NCI-H748 (cell line): ENCODE measurements around the gene HRG.
A peak's percentile ranks its signal among the peaks of the same experiment; 100 is the strongest.

ENCODE experiments used
- DNase-seq: peaks from one replicate; lab custom pipeline; 2025; ENCODE audit not compliant: unreplicated experiment; lab: John Stamatoyannopoulos, UW

The HRG gene

DNA sequence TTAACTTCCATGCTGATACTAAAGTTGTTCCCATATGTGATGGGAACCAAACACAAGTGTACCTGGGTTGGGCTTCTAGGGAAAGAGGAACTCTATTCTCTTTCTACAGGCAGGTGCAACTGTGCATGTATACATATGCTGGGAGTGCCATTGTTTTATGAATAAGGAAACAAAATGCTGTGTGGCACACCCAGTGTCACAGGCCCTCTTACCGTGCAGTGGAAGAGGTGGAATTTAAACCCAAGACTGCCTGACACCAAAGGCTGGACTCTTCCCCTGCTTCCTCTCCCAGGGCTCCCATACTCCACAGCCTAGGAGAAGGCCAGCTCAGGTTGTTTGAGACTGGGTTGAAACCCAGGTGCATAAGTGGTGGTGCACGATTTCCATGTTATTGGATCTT lies 27.6 kb upstream of the HRG start:
- DNase-seq, result peak; percentile 2

DNA sequence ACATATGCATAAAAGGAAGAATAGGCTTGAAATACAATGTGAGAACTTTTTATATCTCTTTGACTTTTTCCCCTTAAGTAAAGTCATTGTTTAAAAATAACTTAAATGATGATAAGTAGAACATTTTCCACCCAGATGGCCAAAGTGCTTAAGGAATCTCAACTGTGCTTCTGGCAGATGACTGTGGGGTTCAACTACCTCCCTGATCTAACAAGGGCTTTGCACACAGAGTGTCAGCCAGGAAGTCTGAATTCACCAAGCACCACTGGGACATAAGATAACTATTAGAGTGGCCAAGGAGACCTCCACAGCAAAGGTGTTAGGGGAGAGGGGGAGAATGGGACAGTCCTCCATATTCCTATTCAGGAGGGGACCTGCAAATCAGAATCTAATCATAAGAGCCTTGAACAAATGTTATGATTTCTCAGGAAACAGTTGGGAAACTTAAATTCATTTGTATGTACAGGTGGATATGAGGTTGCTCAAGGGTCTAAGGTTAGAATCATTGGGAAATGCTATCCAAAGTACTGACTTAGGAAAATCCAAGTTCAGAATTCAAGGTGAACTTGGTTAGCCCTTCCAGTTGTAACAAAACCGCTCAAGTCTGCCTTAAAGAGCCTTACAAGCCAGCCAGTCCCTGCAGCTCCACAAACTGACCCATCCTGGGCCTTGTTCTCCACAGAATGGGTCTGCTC lies 25.9 kb upstream of the HRG start, which contains the start of gene FETUB:
TSS of gene FETUB (plus strand) at position 622 of the 695 bp plus-strand sequence. CDS start at position 684, 62 bp downstream.
- DNase-seq, result no peak

DNA sequence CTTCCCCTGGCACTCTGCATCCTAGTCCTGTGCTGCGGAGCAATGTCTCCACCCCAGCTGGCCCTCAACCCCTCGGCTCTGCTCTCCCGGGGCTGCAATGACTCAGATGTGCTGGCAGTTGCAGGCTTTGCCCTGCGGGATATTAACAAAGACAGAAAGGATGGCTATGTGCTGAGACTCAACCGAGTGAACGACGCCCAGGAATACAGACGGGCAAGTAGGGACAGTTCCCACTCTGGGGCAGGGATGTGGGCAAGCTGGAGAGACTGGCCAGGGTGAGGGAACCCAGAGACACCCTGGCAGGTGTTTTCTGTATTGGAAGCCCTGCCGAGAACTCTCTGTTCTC lies 25.4 kb upstream of the HRG start:
- DNase-seq, result no peak

DNA sequence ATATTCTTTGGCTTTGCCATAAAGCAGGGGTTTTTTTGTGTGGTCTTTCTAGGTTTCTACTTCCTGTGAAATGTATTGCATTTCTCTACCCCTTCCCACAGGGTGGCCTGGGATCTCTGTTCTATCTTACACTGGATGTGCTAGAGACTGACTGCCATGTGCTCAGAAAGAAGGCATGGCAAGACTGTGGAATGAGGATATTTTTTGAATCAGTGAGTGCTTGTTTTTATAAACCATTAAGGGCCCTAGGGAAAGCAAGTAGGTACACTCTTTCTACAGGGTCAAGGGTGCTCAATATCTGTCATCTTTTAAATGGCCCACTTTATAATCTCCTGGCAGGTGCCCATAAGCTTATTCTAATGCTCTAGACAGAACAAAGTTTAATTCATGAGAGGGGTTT lies 24.9 kb upstream of the HRG start:
- DNase-seq, result no peak

DNA sequence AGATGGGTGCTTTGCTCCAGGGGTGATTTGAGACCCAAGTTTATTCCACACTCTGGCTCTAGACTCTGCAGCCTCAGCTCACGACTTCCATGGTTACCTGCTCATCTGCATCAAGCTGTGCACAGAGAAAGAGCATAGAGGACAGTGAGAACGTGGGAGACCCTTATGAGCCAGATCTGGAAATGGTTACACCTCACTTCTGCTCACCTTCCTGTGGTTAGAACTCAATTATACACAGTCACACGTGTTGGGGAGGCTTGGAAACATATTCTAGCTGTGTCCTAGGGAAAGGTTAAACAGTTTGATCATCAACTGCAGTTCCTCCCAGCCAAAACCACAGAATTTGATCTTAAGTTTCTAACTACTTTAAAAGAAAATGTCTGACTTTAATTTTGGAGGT lies 23.8 kb upstream of the HRG start:
- no peak for DNase-seq

DNA sequence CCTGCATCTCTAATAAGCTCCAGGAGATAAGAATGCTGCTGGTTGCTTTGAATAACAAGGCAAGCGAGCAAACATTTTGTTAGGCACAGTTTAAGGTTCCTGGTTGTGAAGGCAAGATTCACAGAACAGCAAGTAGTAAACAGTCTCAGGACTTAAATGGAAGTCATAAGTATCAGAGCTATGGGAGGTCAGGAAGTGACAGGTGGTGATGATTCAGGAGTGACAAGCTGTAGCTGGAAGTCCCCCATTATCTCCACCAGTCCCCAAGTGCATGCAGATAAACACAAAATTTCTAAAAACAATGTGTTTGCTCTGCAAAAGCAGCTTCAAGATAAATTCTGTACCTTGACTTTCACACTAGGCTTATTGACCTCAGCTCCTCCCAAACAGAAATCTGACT lies 22.3 kb upstream of the HRG start:
- DNase-seq, result no peak

DNA sequence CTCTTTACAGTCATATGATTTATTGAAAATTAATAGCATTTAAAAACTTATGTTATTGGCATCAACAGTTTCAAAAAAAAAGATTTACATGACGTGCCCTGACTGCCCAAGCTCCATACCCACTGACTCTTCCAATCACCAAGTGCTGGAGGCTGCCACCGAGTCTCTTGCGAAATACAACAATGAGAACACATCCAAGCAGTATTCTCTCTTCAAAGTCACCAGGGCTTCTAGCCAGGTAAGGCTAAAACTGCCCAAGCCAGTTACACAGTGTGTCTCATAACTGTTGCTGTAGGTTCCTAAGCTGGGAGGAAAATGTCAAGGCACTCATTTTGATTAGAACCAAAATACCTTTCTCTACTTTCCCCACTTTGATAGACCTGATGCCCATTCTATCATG lies 21.1 kb upstream of the HRG start:
- no peak for DNase-seq

DNA sequence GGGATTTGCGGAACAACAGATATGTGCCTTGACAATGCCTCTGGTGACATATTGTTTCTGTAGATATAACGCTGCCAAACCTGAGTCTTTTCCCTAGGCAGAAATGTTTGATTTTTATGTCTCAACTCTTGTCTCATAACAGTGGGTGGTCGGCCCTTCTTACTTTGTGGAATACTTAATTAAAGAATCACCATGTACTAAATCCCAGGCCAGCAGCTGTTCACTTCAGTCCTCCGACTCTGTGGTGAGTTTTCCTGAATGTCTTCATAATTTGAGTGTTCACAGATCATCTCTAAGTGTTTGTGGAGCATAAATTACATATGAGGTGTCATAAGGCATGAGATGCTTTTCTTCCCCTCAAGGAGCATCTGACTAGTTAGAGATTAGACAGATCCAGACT lies 19.7 kb upstream of the HRG start:
- DNase-seq, result no peak

DNA sequence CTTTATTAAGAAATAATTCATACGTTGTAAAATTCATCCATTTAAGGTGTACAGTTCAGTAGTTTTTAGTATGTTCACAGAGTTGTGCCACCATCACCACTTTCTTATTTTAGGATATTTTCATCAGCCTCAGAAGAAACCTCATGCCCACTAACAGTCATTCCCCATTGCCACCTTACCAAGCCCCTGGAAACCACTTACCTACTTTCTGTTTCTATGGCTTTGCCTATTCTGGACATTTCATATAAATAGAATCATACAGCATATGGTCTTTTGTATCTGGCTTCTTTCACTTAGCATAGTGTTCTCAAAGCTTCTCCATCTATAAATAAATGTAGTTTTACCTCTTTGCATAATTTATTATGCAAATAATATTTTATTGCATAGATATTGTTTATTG lies 19.0 kb upstream of the HRG start:
- DNase-seq, result no peak

DNA sequence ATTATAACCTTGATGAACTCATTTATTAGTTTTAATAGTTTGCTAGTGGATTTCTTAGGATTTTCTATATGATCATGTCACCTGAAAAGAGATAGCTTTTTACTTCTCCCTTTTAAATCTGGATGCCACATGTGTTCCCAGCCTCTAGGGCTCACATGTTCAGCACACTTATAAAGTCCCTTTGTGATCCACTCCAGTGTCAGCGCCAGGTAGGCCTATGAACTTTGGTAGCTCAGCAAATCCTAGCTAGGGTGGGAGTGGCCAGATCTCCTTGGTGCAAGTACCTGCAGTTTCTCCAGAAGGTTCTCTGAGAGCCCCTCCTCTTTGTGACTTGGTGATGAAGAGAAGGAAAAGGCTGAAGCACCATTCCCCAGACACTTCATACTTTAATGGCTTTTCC lies 17.0 kb upstream of the HRG start:
- no peak for DNase-seq

DNA sequence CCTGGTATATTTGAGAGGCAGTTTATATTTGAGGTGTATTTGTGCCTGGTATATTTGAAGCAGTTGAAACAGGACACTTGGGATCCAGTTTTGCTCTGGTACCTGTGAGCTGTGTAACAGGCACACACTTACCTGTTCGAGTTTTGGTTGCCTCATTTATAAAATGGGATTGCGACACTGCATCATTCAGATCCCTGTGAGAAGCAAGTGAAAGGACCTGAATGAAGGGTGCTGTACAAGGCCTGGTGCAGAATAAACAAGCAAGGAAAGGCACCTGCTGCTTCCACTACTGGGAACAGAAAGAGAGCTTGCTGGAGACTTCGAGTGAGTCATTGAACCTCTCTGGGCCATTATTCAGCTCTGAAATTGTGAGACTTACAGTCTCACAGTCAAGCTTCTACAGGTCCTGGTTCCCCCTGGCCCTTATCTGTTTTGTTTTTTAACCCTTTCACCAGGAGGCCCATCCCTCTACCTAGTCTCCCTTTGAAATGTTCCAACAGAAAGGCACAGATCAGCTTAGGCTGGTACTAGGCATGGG lies 14.1 kb upstream of the HRG start:
- no peak for DNase-seq

DNA sequence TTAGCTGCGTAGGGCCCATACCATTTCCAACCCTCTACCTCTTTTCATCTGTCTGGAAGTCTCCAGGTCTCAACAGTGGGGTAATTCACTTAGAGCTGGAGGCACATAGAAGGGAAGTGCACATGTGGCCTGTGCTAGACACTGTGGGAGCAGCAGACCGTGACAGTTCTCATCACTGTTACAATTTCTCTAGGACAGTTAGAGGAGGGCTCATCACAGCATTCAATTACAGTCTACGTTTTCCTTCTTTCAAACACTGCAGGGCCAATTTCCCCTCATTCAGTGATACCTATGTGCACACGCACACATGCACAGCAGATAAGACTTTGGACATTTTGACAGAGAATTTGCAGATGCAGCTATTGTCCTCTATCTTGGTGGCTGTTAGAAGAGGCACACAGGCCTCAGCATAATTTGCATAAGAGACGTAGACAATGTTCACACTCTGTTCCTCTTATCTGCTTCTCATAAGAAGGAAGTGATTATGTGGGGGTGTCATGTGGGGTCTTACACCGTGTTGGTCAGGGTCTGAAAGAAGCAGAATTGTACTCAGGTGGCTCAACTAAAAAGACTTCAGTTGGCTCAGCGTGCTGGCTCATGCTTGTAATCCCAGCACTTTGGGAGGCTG lies 12.6 kb upstream of the HRG start:
- no peak for DNase-seq

DNA sequence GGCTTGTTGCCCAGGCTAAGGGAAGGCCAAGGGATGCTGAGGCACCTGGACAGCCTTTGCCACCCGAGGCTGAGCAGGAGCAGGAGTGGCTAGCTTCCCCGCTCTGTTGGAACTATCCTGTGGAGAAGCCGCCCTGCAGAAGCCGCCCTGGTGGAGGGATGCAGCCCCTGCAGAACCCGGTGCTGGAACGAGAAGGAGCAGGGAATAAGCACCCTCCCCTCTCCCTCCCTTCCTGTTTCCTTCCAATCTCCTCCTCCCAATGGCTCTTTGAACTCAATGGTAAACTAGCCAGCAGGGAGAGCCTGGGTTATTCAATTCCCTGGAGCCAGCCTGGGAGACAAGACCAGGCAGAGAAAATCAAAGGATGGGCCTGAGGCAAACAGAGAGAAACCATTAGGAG lies 11.8 kb upstream of the HRG start:
- DNase-seq, result peak; percentile 56

DNA sequence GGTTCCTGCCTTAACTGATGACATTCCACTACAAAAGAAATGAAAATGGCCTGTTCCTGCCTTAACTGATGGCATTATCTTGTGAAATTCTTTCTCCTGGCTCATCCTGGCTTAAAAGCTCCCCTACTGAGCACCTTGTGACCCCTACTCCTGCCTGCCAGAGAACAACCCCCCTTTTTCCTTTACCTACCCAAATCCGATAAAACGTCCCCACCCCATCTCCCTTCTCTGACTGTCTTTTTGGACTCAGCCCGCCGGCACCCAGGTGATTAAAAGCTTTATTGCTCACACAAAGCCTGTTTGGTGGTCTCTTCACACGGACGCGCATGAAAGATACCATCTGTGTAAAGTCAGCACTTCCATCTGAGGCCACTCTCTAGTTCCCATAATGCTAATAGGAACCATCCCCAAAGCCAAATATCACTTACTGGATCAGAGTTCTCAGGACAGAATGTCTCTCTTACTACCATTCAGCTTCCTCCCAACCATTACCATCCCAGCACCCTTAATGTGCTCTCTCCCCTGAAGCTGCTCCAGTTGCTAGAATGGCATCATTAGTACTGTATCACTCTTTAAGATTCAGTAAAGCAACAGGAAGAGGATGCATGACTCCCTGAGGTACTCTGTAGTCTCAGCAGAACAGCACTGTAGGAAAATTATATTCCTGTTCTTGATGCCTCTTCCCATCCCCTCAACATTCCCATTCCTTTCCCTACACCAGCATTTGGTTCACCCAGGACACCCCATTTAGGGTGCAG lies 2.3 kb upstream of the HRG start:
- no peak for DNase-seq

DNA sequence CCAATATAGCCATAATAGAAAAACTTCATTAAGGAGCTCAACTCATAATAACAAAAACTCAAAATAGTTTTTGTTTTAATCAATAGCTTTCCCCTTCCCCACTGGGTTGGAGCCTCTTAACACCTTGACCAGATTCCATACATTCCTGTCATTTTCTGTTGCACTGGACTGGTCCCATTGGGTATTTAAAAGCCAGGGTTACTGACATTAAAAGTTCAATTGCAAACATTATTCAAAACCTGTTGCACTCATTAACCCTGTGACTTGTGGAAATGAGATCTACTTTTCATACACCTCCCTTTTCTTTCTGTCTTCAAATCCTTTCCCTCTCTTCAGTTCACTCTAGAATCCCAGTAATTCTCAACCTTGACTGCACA lies 1.7 kb upstream of the HRG start:
- DNase-seq, result no peak

DNA sequence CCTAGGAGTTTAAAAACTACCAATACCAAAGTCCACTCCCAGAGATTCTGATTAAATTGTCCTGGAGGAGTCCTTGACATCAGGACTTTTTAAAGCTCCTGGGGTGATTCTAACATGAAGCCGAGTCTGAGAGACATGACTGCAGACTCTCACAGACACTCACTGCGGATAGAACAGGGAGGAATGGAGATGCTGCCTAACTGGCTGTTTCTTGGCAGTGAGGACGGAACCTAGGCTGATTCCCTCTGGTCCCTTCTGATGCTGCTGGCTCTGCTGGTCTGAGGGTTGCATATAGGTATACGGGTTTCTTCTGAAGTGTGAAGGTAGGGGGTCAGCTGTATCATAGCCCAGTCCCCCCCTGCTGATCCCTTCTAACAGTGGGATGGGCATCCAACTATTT lies 1.3 kb upstream of the HRG start:
- DNase-seq, result no peak

DNA sequence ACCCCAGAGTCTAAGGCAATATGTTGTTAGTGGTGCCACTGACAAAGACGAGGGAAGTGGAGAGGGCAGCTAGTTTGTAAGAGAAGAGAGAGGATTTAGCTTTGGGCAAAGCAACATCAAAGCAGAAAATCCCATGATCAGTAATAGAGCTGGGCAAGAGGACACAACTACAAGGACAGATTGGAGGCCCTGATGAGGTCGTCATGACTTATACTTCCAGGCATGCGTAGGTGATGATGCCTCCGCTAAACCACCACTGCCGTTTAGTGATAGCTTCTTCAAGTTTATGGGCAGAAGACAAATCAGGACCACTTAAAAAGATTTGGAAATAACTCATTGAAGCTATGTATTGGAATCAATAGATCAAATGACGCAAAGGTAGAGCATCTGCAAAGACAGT lies 2.6 kb downstream of the HRG start:
- no peak for DNase-seq

DNA sequence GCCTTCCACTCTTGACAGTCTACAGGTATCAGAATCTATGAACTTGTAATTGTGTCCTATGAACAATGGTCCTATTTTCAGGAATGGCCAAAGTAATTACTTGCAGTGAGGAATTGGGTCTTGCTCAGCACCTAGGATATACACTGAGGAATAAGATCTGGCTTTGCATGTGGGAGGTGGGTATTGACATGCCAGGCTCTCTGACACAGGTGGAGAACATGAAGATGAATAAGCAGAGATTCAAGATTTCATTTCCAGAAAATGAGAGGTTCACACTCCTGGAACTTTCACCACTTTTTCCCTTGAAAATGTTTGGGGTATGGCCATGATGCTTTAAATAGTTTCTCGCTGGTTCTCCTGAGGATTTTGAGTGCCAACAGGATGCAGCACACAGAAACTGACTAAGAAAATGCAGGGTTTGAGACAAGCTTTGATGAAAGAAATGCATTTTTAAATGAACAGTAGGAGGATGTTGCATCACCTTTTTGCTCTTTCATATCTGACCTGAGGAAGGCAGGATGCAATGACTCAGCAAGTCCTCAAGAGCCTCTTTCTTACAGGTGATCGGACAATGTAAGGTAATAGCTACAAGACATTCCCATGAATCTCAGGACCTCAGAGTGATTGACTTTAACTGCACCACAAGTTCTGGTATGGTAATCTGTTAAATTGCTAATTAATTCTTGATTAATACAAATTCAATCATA lies 3.7 kb downstream of the HRG start:
- no peak for DNase-seq

DNA sequence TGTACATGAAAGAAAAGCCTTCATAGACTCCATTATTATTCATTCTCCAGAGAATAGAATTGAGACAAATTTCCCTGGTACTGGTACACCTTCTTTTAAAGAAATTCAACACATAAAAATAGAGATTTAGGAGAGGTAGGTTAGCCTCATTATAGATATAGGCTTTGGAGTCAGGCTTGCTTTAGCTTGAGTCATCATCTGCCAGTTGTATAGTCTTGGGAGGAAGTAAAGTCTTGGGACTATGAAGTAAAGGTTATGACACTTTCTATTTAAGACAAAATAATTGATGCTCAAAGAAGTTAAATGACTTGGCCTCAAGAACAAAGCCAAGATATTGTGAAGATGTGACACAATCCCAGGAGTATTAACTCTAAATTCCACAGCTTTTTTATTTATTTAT lies 4.3 kb downstream of the HRG start:
- DNase-seq, result no peak

DNA sequence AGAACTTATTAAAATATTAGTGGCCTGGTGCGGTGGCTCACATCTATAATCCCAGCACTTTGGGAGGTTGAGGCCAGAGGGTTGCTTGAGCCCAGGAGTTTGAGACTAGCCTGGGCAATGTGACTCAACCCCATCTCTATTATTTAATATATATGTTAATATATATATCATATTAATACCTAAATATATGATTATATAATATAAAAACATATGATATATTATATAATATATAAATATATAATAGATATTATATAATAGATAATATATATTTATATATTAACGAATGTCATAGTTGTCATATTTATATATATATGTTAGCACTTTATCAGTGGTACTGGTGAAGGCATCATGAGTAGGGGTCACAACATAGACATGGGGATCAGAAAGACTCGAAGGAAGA lies 5.2 kb downstream of the HRG start:
- DNase-seq, result no peak

DNA sequence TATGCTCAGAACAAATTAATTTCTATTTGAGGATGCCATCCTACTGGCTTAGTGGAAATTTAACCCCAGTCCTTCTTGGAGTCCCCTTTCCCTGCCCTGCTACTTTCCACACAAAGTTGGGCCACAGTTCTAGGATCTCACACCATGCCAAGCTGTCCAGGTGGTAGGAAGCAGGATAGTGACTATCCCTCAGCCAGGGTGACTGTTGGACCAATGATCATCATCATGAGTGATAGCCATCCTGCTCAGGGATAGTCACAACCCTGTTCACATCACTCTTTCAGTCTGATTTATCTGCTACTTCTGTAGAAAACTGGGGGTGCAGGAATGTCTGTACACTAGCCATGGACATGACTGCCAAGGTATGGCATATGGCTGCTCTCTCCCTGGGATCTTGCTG lies 12.8 kb downstream of the HRG start:
- no peak for DNase-seq

DNA sequence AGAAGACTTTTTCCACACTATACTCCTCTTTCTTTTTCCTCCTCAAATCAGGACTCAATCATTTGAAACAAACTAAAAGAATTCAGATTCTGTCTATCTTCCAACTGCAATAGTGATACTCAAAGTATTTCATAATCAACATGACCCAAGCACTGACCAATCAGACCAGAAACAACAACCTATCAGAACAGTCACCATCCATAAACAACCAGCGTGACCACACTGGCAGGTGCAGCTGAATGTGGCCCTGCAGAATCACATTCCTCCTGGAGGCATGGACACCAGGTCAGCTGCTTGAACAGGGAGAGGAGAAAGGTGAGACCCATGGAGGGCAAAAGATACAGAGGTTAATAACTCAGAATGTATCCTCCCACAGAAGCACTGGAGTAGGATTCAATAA lies 13.3 kb downstream of the HRG start:
- no peak for DNase-seq
